HG03280 (cell line): ENCODE data around the gene UBTD2.

Experiments
- ATAC-seq: cut with Tn5 transposase; IDR thresholded peaks from one replicate; pipeline ENCODE4 v1.9.1; 2021; ENCODE audit warnings: mild to moderate bottlenecking, moderate library complexity; ENCODE audit not compliant: unreplicated experiment

The UBTD2 gene

GRCh38 chr5:172173564-172174153 is 109.9 kb downstream of the UBTD2 start:
- ATAC-seq = no peak

GRCh38 chr5:172172912-172173563 is 110.5 kb downstream of the UBTD2 start:
- no peak for ATAC-seq

GRCh38 chr5:172171118-172171517 is 112.4 kb downstream of the UBTD2 start:
- no peak for ATAC-seq

GRCh38 chr5:172170251-172170701 is 113.3 kb downstream of the UBTD2 start:
- ATAC-seq = no peak

GRCh38 chr5:172169216-172169615 is 114.3 kb downstream of the UBTD2 start:
- no peak for ATAC-seq

GRCh38 chr5:172168311-172168710 is 115.3 kb downstream of the UBTD2 start:
- no peak for ATAC-seq

GRCh38 chr5:172167895-172168294 is 115.7 kb downstream of the UBTD2 start:
- ATAC-seq = no peak

GRCh38 chr5:172166030-172166826 is 117.3 kb downstream of the UBTD2 start:
- ATAC-seq = no peak

GRCh38 chr5:172165465-172165864 is 118.1 kb downstream of the UBTD2 start:
- ATAC-seq = no peak

- ATAC-seq = no peak
Observed at GRCh38 chr5:172164769-172165212, 118.8 kb downstream of the UBTD2 start.

GRCh38 chr5:172163346-172163745 is 120.2 kb downstream of the UBTD2 start:
- no peak for ATAC-seq

- ATAC-seq = no peak
Observed at GRCh38 chr5:172162987-172163343, 120.6 kb downstream of the UBTD2 start.

- ATAC-seq = no peak
Observed at GRCh38 chr5:172162323-172162986, 121.1 kb downstream of the UBTD2 start.

GRCh38 chr5:172160506-172160905 is 123.1 kb downstream of the UBTD2 start:
- no peak for ATAC-seq
